ENCODE data around the gene CDH13.

DNA sequence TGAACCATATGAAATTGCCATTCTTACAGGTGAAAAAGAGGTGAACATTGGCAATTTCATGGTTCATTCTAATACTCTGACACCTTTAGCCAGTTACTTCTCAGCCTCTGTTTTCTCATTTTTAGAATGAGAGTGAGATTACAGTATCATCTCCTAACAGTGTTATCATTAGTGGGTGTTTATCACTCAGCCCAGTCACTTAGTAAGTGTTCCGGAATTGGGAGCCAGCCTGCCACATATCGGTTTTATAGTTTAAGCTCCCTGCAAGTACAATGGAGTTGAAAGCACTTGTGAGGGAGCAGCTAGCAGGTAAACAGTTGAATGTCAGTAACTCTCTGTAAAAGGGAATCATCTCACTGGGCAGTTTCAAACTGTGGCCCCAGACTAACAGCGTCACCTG, 597.9 kb downstream of the CDH13 start:
- TF ChIP-seq, protein P1, sequence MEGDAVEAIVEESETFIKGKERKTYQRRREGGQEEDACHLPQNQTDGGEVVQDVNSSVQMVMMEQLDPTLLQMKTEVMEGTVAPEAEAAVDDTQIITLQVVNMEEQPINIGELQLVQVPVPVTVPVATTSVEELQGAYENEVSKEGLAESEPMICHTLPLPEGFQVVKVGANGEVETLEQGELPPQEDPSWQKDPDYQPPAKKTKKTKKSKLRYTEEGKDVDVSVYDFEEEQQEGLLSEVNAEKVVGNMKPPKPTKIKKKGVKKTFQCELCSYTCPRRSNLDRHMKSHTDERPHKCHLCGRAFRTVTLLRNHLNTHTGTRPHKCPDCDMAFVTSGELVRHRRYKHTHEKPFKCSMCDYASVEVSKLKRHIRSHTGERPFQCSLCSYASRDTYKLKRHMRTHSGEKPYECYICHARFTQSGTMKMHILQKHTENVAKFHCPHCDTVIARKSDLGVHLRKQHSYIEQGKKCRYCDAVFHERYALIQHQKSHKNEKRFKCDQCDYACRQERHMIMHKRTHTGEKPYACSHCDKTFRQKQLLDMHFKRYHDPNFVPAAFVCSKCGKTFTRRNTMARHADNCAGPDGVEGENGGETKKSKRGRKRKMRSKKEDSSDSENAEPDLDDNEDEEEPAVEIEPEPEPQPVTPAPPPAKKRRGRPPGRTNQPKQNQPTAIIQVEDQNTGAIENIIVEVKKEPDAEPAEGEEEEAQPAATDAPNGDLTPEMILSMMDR (IDR thresholded peaks at IDR 0.05), result no peak
- no peak for TF ChIP-seq POLR2A (IDR thresholded peaks at IDR 0.05)

All from adrenal gland (tissue), 5 donors.